ENCODE results near the gene ILF2. TPM values are rescaled to one million over a fixed set of nuclear protein-coding genes. Genes with fewer than 3 reads are reported as not detected.
A peak's percentile ranks its signal among the peaks of the same experiment; 100 is the strongest.

The ILF2 gene
- total and polyA plus RNA-seq, 2 of the 13 experiments (the other 11 are each of a cell fraction or from before 2014, with no cell fraction given) = 292 to 366 TPM

DNA sequence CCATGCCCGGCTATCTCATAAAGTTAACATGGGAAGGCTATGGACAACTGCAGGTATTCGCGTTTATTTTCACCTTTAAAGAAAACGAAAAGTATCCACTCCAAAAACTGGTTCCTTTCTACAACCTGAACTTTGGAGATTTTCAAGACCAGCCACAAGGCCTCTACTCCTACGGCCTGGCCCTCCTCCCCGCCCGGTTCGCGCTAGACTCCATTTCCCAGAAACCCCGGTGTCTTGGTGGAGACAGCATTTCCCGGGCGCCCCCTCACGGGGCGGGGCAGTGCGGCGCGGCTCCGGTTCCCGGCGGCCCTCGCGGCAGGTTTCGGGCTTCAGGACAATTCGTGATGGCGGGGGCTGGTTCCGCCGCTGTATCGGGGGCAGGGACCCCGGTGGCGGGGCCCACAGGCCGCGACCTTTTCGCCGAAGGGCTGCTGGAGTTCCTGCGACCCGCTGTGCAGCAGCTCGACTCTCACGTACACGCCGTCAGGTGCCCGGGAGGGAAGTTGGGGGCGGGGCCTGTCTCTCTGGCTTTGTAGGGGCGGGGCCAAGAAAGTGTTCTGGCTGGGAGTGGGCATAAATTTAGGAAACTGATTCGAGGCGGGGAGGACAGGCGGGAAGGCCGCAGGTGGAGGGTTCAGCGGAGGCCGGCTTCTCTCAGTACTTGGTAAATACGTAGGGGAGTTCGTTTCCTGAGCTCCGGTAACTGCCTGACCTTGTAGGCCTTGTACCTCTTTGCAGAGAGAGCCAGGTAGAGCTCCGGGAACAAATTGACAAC lies 12.2 kb downstream of the ILF2 start, which contains the start of gene SNAPIN:
Gene SNAPIN (plus strand): TSS at position 304 of the 775 bp plus-strand sequence. CDS start 41 bp downstream, at position 345.
- ChIA-PET CTCF (ENCODE audit: low intra/inter-chr PET ratio, low total read pairs) (no interaction called here), POLR2A (interaction anchor here (0.8 to 2.3 kb wide), 5 partner anchors 11 to 69 kb away, joined by 3 to 18 read pairs (median 4); partner anchors contain the start of genes CHTOP, INTS3 and S100A13)
- DNase-seq (ENCODE audit: low spot score) = peak; percentile 75
- Histone ChIP-seq H3K79me2 (ENCODE audit: insufficient read depth, low read length) (peaks cover 12% of the 10 kb centered on the region), H3K9ac (ENCODE audit: insufficient read depth, low read depth, low read length) (peak within 1 kb of the TSS; percentile 78), H3K27ac (ENCODE audit: extremely low read length, insufficient read depth, low read length) (peak within 1 kb of the TSS; percentile 62), H4K20me1 (ENCODE audit: insufficient read depth, low read length) (no peaks in the 10 kb centered on the region), H3K4me2 (ENCODE audit: low read depth, low read length) (peak within 1 kb of the TSS; percentile 93), H3K36me3 (replicated peaks in 1 of 2; ENCODE audit: control insufficient read depth in 1 of 2, insufficient read depth in 2 of 2, low read length in 2 of 2) (peaks cover 6 to 28% of the 10 kb centered on the region in 2 experiments), H3K4me3 (replicated peaks in 1 of 3; ENCODE audit: insufficient read depth in 1 of 3, low read depth in 2 of 3, low read length in 3 of 3) (peak within 1 kb of the TSS; percentile 80 to 96 (median 91)), H3K27me3 (ENCODE audit: control insufficient read depth in 1 of 2, insufficient read depth in 2 of 2, low read length in 2 of 2) (no peaks in the 10 kb centered on the region; a peak in 1 of 5 replicates), H3K9me3 (ENCODE audit: low read length) (no peaks in the 10 kb centered on the region), H2AFZ (ENCODE audit: low read length) (peak within 1 kb of the TSS; percentile 95), H3K4me1 (ENCODE audit: insufficient read depth, low read length) (peaks cover 39% of the 10 kb centered on the region)
- peak; percentile 73 for FAIRE-seq
- BruUV-seq (replicated peaks) = TSS peak; percentile 79
- intact Hi-C loops (cut with micrococcal nuclease; ENCODE audit: unreplicated experiment) = no loop called here
- 2% methylated on average over 33 of the region's 53 CpGs for WGBS (ENCODE audit: low lambda C conversion rate)
- ATAC-seq = peak; percentile 95
- in situ Hi-C loops (cut with HindIII; ENCODE audit: extremely low pct_ligation_motif_present, low pct_unique_long_range_greater_than_20kb) = no loop called here
- TF ChIP-seq, protein P1, sequence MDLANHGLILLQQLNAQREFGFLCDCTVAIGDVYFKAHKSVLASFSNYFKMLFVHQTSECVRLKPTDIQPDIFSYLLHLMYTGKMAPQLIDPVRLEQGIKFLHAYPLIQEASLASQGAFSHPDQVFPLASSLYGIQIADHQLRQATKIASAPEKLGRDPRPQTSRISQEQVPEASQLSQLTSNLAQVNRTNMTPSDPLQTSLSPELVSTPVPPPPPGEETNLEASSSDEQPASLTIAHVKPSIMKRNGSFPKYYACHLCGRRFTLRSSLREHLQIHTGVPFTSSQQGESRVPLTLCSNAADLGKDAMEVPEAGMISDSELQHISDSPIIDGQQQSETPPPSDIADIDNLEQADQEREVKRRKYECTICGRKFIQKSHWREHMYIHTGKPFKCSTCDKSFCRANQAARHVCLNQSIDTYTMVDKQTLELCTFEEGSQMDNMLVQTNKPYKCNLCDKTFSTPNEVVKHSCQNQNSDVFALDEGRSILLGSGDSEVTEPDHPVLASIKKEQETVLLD (CRISPR knock-in tag; IDR thresholded peaks at IDR 0.05; ENCODE audit: low read depth) = peak; percentile 57
- TF ChIP-seq MED1 (CRISPR knock-in tag; IDR thresholded peaks at IDR 0.05) = peak; percentile 42
- TF ChIP-seq, protein P2, sequence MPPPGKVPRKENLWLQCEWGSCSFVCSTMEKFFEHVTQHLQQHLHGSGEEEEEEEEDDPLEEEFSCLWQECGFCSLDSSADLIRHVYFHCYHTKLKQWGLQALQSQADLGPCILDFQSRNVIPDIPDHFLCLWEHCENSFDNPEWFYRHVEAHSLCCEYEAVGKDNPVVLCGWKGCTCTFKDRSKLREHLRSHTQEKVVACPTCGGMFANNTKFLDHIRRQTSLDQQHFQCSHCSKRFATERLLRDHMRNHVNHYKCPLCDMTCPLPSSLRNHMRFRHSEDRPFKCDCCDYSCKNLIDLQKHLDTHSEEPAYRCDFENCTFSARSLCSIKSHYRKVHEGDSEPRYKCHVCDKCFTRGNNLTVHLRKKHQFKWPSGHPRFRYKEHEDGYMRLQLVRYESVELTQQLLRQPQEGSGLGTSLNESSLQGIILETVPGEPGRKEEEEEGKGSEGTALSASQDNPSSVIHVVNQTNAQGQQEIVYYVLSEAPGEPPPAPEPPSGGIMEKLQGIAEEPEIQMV (CRISPR knock-in tag; IDR thresholded peaks at IDR 0.05; ENCODE audit: low read depth) = no peak; the same call in 1 of the 2 replicates
- TF ChIP-seq NFE2 (CRISPR knock-in tag; IDR thresholded peaks at IDR 0.05) = no peak
- 0 out of 2 replicates have a peak, but pooled peaks have one; percentile 26 for TF ChIP-seq ZNF616 (CRISPR knock-in tag; IDR thresholded peaks at IDR 0.05; ENCODE audit: low read depth)
- TF ChIP-seq, protein P3, sequence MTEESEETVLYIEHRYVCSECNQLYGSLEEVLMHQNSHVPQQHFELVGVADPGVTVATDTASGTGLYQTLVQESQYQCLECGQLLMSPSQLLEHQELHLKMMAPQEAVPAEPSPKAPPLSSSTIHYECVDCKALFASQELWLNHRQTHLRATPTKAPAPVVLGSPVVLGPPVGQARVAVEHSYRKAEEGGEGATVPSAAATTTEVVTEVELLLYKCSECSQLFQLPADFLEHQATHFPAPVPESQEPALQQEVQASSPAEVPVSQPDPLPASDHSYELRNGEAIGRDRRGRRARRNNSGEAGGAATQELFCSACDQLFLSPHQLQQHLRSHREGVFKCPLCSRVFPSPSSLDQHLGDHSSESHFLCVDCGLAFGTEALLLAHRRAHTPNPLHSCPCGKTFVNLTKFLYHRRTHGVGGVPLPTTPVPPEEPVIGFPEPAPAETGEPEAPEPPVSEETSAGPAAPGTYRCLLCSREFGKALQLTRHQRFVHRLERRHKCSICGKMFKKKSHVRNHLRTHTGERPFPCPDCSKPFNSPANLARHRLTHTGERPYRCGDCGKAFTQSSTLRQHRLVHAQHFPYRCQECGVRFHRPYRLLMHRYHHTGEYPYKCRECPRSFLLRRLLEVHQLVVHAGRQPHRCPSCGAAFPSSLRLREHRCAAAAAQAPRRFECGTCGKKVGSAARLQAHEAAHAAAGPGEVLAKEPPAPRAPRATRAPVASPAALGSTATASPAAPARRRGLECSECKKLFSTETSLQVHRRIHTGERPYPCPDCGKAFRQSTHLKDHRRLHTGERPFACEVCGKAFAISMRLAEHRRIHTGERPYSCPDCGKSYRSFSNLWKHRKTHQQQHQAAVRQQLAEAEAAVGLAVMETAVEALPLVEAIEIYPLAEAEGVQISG (CRISPR knock-in tag; IDR thresholded peaks at IDR 0.05) = peak; percentile 79
- TF ChIP-seq, protein P4, sequence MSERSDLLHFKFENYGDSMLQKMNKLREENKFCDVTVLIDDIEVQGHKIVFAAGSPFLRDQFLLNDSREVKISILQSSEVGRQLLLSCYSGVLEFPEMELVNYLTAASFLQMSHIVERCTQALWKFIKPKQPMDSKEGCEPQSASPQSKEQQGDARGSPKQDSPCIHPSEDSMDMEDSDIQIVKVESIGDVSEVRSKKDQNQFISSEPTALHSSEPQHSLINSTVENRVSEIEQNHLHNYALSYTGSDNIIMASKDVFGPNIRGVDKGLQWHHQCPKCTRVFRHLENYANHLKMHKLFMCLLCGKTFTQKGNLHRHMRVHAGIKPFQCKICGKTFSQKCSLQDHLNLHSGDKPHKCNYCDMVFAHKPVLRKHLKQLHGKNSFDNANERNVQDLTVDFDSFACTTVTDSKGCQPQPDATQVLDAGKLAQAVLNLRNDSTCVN (CRISPR knock-in tag; IDR thresholded peaks at IDR 0.05; ENCODE audit: borderline replicate concordance) = peak; percentile 20; the same call in 1 of the 2 replicates
- peak; percentile 74 for TF ChIP-seq HNRNPLL (IDR thresholded peaks at IDR 0.05; ENCODE audit: low read depth, low read length, poor library complexity, severe bottlenecking)
- TF ChIP-seq ZNF607 (CRISPR knock-in tag; IDR thresholded peaks at IDR 0.05; ENCODE audit: borderline replicate concordance) = peak; percentile 82; the same call in 1 of the 2 replicates
- TF ChIP-seq ELF1 (CRISPR knock-in tag; IDR thresholded peaks at IDR 0.05) = peak; percentile 83
- TF ChIP-seq GABPA (IDR thresholded peaks at IDR 0.05; ENCODE audit: low read depth, low read length) = peak; percentile 48; the same call in 1 of the 2 replicates
- TF ChIP-seq GABPA (CRISPR knock-in tag; IDR thresholded peaks at IDR 0.05; ENCODE audit: low read depth) = peak; percentile 82
- no peak for TF ChIP-seq GZF1 (CRISPR knock-in tag; IDR thresholded peaks at IDR 0.05)
- TF ChIP-seq DR1 (CRISPR knock-in tag; IDR thresholded peaks at IDR 0.05) = peak; percentile 45; the same call in 1 of the 2 replicates
